H9 (cell line): ENCODE data around the gene CST9L. TPM values are rescaled to one million over a fixed set of nuclear protein-coding genes. Genes with fewer than 3 reads are reported as not detected.

Experiments
- DNase-seq: peaks from one replicate; pipeline ENCODE4 v3.0.0-alpha.2; 2017
- H2AFZ ChIP-seq: one replicate; pipeline ENCODE4 v1.6.1; 2013; ENCODE audit warnings: mild to moderate bottlenecking, low read length, control low read depth, moderate library complexity
- H2AK5ac ChIP-seq: 2 replicates; pipeline ENCODE4 v1.6.1; 2013; ENCODE audit warnings: low read length, control low read depth, mixed read lengths; ENCODE audit not compliant: insufficient read length
- H2BK120ac ChIP-seq: one replicate; pipeline ENCODE4 v1.6.1; 2013; ENCODE audit warnings: low read depth, mild to moderate bottlenecking, low read length, control low read depth, inconsistent platforms; ENCODE audit not compliant: poor library complexity, severe bottlenecking
- H2BK12ac ChIP-seq: 2 replicates; pipeline ENCODE4 v1.6.1; 2013; ENCODE audit warnings: low read length, control low read depth, mixed read lengths, low read depth; ENCODE audit not compliant: insufficient read length
- H2BK15ac ChIP-seq: 2 replicates; pipeline ENCODE4 v1.6.1; 2013; ENCODE audit warnings: low read depth, low read length, control low read depth
- H2BK20ac ChIP-seq: one replicate; pipeline ENCODE4 v1.6.1; 2013; ENCODE audit warnings: low read depth, mild to moderate bottlenecking, low read length, control low read depth, inconsistent platforms; ENCODE audit not compliant: poor library complexity, severe bottlenecking
- H2BK5ac ChIP-seq: 2 replicates; pipeline ENCODE4 v1.6.1; 2013; ENCODE audit warnings: low read length, control low read depth, mixed read lengths; ENCODE audit not compliant: insufficient read length
- H3K14ac ChIP-seq: 2 replicates; pipeline ENCODE4 v1.6.1; 2013; ENCODE audit warnings: low read length, control low read depth; ENCODE audit not compliant: insufficient read depth
- H3K18ac ChIP-seq: 2 replicates; pipeline ENCODE4 v1.6.1; 2013; ENCODE audit warnings: low read depth, mild to moderate bottlenecking, mixed read lengths, low read length, control low read depth; ENCODE audit not compliant: insufficient read length
- H3K23ac ChIP-seq: 2 replicates; pipeline ENCODE4 v1.6.1; 2013; ENCODE audit warnings: low read length, control low read depth, mixed read lengths, low read depth; ENCODE audit not compliant: insufficient read length
- H3K23me2 ChIP-seq: 2 replicates; pipeline ENCODE4 v1.6.1; 2013; ENCODE audit warnings: low read depth, mild to moderate bottlenecking, mixed read lengths, low read length, control low read depth; ENCODE audit not compliant: insufficient read length, poor library complexity, severe bottlenecking
- H3K27ac ChIP-seq: 2 replicates; pipeline ENCODE4 v1.5.1; 2013; ENCODE audit warnings: low read length, control low read depth, mixed read lengths, low read depth; ENCODE audit not compliant: insufficient read length
- H3K27me3 ChIP-seq: 2 replicates; pipeline ENCODE4 v1.6.1; 2013; ENCODE audit warnings: low read length, control low read depth, inconsistent platforms; ENCODE audit not compliant: insufficient read depth
- H3K4ac ChIP-seq: 2 replicates; pipeline ENCODE4 v1.6.1; 2013; ENCODE audit warnings: low read depth, mild to moderate bottlenecking, control low read depth, inconsistent platforms, low read length, moderate library complexity
- H3K4me1 ChIP-seq: 2 replicates; pipeline ENCODE4 v1.6.1; 2013; ENCODE audit warnings: low read length, control low read depth, inconsistent platforms; ENCODE audit not compliant: insufficient read depth
- H3K4me2 ChIP-seq: 2 replicates; pipeline ENCODE4 v1.6.1; 2013; ENCODE audit warnings: low read length, control low read depth, mixed read lengths; ENCODE audit not compliant: insufficient read length, insufficient read depth
- H3K56ac ChIP-seq: 2 replicates; pipeline ENCODE4 v1.6.1; 2013; ENCODE audit warnings: low read depth, mild to moderate bottlenecking, mixed read lengths, low read length, control low read depth; ENCODE audit not compliant: insufficient read length
- H3K79me1 ChIP-seq: 2 replicates; pipeline ENCODE4 v1.6.1; 2013; ENCODE audit warnings: low read depth, mild to moderate bottlenecking, moderate library complexity, low read length, control low read depth, inconsistent platforms; ENCODE audit not compliant: insufficient read depth, poor library complexity, severe bottlenecking
- H3K79me2 ChIP-seq: 2 replicates; pipeline ENCODE4 v1.6.1; 2013; ENCODE audit warnings: low read length, control low read depth, inconsistent platforms; ENCODE audit not compliant: insufficient read depth
- H3K9ac ChIP-seq: 2 replicates; pipeline ENCODE4 v1.6.1; 2013; ENCODE audit warnings: low read length, control low read depth, mixed read lengths; ENCODE audit not compliant: insufficient read length; ENCODE audit errors: extremely low read depth
- H3K9me3 ChIP-seq: one replicate; pipeline ENCODE4 v1.6.1; 2013; ENCODE audit warnings: low read depth, low read length, inconsistent platforms; ENCODE audit not compliant: control insufficient read depth
- H3T11ph ChIP-seq: one replicate; pipeline ENCODE4 v1.6.1; 2013; ENCODE audit warnings: mild to moderate bottlenecking, low read length, control low read depth, inconsistent platforms
- H4K20me1 ChIP-seq: one replicate; pipeline ENCODE4 v1.6.1; 2013; ENCODE audit not compliant: control insufficient read depth, insufficient read length, insufficient read depth
- H4K5ac ChIP-seq: 2 replicates; pipeline ENCODE4 v1.6.1; 2013; ENCODE audit warnings: low read depth, mild to moderate bottlenecking, mixed read lengths, low read length, control low read depth; ENCODE audit not compliant: insufficient read length
- H4K8ac ChIP-seq: replicated peaks from 2 replicates; pipeline ENCODE4 v1.6.1; 2013; ENCODE audit warnings: low read length, control low read depth, mixed read lengths, low read depth; ENCODE audit not compliant: insufficient read length
- H4K91ac ChIP-seq: 2 replicates; pipeline ENCODE4 v1.6.1; 2013; ENCODE audit warnings: low read depth, mild to moderate bottlenecking, moderate library complexity, mixed read lengths, low read length, control low read depth; ENCODE audit not compliant: insufficient read length
- H3K27ac Mint-ChIP-seq, 3 experiments: 2 replicates in 2 of 3; 3 replicates in 1 of 3; pipeline ENCODE4 v1.8.0; 2020 to 2021; ENCODE audit warnings: mixed read lengths in 3 of 3, mild to moderate bottlenecking in 1 of 3, moderate library complexity in 1 of 3
- H3K27me3 Mint-ChIP-seq: 2 replicates; pipeline ENCODE4 v1.8.0; 2021; ENCODE audit warnings: low read depth, mild to moderate bottlenecking, moderate library complexity, mixed read lengths
- H3K36me3 Mint-ChIP-seq, 3 experiments: 2 replicates in 2 of 3; 3 replicates in 1 of 3; pipeline ENCODE4 v1.8.0; 2020 to 2021; ENCODE audit warnings: low read depth in 3 of 3, mixed read lengths in 3 of 3; ENCODE audit not compliant: insufficient read depth in 1 of 3
- H3K4me1 Mint-ChIP-seq, 2 experiments: 2 replicates each; pipeline ENCODE4 v1.8.0; 2020; ENCODE audit warnings: mixed read lengths in 2 of 2
- H3K4me3 Mint-ChIP-seq, 2 experiments: 2 replicates in 1 of 2; 3 replicates in 1 of 2; pipeline ENCODE4 v1.8.0; 2020 to 2021; ENCODE audit warnings: mild to moderate bottlenecking in 2 of 2, mixed read lengths in 2 of 2, moderate library complexity in 1 of 2
- H3K9me3 Mint-ChIP-seq, 2 experiments: 2 replicates in 1 of 2; 3 replicates in 1 of 2; pipeline ENCODE4 v1.8.0; 2020; ENCODE audit warnings: mild to moderate bottlenecking in 2 of 2, mixed read lengths in 2 of 2, moderate library complexity in 1 of 2
- WGBS: extraction: QIAGEN DNeasy Blood & Tissue Kit; methylation state at CpG from one replicate; pipeline ENCODE4 v1.1.7; 2013; ENCODE audit warnings: missing lambda C conversion rate, low lambda C conversion rate, mixed read lengths; ENCODE audit not compliant: insufficient read length; ENCODE audit errors: extremely low coverage; 5-methylcytosine and 5-hydroxymethylcytosine counted together
- long read RNA-seq: library from polyadenylated mRNA; unstranded; transcript quantifications from one replicate; pipeline ENCODE4 v2.0.0, GENCODE V29; 2020
- total RNA-seq: library from RNA; stranded (reverse); gene quantifications from 2 replicates; pipeline ENCODE4 v1.2.1, GENCODE V29; 2021
- TF ChIP-seq, protein P1 (sequence below): fragments of 200-600 bp; sonication (generic); conservative IDR thresholded peaks from 3 replicates; pipeline ENCODE4 v1.8.0; 2021; ENCODE audit warnings: antibody characterized with exemption, mild to moderate bottlenecking

CST9L gene, protein sequence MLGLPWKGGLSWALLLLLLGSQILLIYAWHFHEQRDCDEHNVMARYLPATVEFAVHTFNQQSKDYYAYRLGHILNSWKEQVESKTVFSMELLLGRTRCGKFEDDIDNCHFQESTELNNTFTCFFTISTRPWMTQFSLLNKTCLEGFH
- total RNA-seq: not detected in 2 replicates
- long read RNA-seq: 0 reads

DNA sequence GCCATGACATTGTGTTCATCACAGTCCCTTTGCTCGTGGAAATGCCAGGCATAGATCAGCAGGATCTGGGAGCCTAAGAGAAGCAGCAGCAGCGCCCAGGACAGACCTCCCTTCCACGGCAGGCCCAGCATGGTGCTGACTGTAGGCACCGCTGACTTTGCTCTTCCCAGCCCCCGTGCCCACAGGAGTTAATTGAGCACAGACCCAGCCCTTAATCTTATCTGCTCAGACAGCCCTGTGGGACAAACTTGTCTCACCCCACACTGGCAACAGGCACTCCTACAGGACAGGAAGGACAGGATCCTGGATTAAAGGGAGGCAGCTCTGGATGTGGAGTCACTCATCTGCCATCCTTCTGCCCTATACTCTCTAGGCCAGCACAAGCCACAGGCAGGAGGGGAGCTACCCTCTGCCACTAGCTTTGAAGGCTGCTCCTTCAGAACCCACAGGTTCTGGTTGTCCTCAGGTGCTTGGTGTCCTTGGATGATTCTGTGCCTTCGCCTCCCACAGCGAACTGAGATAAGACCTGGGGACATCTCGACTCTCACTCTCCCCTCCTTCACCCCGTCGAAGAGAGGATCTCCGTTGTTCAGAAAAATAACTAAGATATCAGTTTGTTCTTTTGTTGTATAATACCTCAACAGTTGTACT lies at the start of gene CST9L:
TSS of gene CST9L (minus strand) at position 165 of the 651 bp plus-strand sequence. CDS start at position 131, 34 bp downstream.
- H2BK15ac ChIP-seq: no peak within 1 kb of the TSS; the same call in 1 of the 2 replicates
- no peak within 1 kb of the TSS for H2AFZ ChIP-seq
- H2BK5ac ChIP-seq: no peak within 1 kb of the TSS
- H3K9ac ChIP-seq: no peak within 1 kb of the TSS
- H3K4ac ChIP-seq: no peak within 1 kb of the TSS
- H2BK120ac ChIP-seq: no peak within 1 kb of the TSS
- H3K23ac ChIP-seq: no peak within 1 kb of the TSS
- H4K20me1 ChIP-seq: no peaks in the 10 kb centered on the region
- Mint-ChIP-seq H3K4me3 (no peak within 1 kb of the TSS), H3K27me3 (peaks cover 10% of the 10 kb centered on the region), H3K9me3 (peaks cover 0 to 6% of the 10 kb centered on the region in 2 experiments; a peak in 3 of 5 replicates), H3K27ac (no peak within 1 kb of the TSS), H3K36me3 (0 out of 7 replicates have a peak, but pooled peaks cover 0 to 8% (median 0%) of the 10 kb centered on the region in 3 experiments), H3K4me1 (no peaks in the 10 kb centered on the region)
- H3K14ac ChIP-seq: no peak within 1 kb of the TSS; the same call in 1 of the 2 replicates
- no peak within 1 kb of the TSS for H2AK5ac ChIP-seq
- no CpG with 5 or more reads among the region's 11 CpGs for WGBS
- H3T11ph ChIP-seq: no peak within 1 kb of the TSS
- H3K9me3 ChIP-seq: no peaks in the 10 kb centered on the region
- no peak within 1 kb of the TSS for H4K91ac ChIP-seq
- no peak within 1 kb of the TSS for H3K27ac ChIP-seq
- H4K5ac ChIP-seq: no peak within 1 kb of the TSS
- no peaks in the 10 kb centered on the region for H3K27me3 ChIP-seq
- H3K18ac ChIP-seq: no peak within 1 kb of the TSS
- H3K23me2 ChIP-seq: no peaks in the 10 kb centered on the region
- TF ChIP-seq, protein P1, sequence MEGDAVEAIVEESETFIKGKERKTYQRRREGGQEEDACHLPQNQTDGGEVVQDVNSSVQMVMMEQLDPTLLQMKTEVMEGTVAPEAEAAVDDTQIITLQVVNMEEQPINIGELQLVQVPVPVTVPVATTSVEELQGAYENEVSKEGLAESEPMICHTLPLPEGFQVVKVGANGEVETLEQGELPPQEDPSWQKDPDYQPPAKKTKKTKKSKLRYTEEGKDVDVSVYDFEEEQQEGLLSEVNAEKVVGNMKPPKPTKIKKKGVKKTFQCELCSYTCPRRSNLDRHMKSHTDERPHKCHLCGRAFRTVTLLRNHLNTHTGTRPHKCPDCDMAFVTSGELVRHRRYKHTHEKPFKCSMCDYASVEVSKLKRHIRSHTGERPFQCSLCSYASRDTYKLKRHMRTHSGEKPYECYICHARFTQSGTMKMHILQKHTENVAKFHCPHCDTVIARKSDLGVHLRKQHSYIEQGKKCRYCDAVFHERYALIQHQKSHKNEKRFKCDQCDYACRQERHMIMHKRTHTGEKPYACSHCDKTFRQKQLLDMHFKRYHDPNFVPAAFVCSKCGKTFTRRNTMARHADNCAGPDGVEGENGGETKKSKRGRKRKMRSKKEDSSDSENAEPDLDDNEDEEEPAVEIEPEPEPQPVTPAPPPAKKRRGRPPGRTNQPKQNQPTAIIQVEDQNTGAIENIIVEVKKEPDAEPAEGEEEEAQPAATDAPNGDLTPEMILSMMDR: no peak
- H4K8ac ChIP-seq: no peak within 1 kb of the TSS
- no peak within 1 kb of the TSS for H2BK12ac ChIP-seq
- no peaks in the 10 kb centered on the region for H3K79me1 ChIP-seq
- H3K79me2 ChIP-seq: no peaks in the 10 kb centered on the region
- no peak within 1 kb of the TSS for H3K56ac ChIP-seq
- no peak within 1 kb of the TSS for H2BK20ac ChIP-seq
- peak; percentile 18 for DNase-seq
- no peak within 1 kb of the TSS for H3K4me2 ChIP-seq
- no peaks in the 10 kb centered on the region for H3K4me1 ChIP-seq
